IPS-11a (cell line): ENCODE measurements around the gene CADPS2.
"Not testable (repeated sequence)": the region's sequence is repeated elsewhere in the genome, so short reads cannot be mapped to it uniquely, and the experiment has no call there.

Experiments used
- H3K4me3 ChIP-seq: one replicate; pipeline ENCODE4 v1.5.1; 2013; ENCODE audit warnings: low read depth, low read length, control low read depth

Gene CADPS2

DNA sequence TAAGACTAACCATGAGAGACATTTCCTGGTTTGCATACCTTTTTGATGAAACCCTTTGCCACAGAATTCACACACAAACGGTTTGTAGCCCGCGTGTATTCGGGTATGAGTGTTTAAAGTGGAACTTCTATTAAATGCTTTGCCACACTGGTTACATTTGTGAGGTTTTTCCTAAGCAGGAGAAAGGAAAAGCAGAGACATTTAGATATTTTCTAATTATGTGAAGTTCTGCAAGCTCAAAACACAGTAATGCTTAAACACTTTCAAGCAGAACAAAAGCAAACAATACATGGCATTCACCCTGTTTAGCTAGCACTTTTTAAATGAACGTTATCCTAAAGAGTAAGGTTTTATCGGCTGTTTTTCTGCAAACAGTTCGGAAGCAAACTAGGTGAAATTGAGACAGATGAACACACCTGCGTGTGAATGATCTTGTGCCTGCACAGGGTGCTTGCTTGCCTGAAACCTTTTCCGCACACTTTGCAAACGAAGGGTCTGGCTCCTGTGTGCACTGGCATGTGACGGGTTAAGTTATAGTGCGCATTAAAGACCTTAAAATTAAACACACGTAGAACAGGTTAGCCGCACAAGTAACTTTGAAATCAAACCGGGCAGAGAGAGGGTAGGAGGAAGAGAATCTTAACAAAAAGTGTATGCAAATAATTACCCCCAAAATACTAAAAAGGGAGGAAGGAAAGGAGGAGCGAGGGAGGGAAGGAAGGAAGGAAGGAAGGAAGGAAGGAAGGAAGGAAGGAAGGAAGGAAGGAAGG is 583.3 kb downstream of the CADPS2 start:
- no peak overlapping the region for H3K4me3 ChIP-seq

DNA sequence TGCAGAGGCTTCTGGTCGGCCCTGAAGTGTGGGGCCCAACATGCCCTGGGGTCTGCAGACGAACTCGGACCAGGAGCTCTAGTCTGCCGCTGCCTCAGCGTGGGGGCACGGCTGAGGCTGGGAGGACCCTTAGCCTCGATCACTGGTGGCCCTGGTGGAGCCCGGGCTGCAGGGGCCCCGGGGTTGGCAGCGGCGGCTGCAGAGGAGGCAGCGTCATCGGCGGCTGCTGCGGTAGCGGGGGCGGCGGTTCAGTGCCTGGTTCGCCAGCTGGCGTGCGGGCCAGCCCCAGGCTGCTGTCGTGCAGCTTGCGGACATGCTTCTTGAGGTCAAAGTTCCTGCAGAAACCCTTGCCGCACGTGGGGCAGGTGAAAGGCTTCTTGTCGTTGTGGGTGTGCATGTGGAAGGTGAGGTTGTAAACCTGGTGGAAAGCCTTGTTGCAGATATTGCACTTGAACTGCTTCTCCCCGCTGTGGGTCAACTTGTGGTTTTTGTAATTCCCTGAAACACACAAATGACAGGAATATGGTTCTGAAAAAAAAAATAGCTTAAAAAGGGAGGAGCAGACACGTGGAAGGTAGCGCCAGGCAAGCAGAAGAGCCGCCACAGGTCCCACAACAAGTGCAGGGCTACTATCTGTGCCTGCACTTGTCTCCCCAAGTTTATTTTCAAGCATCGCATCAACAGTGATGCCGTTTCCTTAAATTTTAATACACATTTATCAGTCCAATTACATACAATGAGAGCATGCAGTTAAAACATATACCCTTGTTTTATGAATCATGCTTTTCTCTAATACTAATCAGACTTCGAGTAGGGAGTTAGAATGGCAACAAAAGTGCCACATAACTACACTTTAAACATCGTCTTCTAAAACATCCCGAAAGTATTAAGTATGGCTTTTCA is 584.2 kb downstream of the CADPS2 start:
- H3K4me3 ChIP-seq, result peak overlapping the region; percentile 4

DNA sequence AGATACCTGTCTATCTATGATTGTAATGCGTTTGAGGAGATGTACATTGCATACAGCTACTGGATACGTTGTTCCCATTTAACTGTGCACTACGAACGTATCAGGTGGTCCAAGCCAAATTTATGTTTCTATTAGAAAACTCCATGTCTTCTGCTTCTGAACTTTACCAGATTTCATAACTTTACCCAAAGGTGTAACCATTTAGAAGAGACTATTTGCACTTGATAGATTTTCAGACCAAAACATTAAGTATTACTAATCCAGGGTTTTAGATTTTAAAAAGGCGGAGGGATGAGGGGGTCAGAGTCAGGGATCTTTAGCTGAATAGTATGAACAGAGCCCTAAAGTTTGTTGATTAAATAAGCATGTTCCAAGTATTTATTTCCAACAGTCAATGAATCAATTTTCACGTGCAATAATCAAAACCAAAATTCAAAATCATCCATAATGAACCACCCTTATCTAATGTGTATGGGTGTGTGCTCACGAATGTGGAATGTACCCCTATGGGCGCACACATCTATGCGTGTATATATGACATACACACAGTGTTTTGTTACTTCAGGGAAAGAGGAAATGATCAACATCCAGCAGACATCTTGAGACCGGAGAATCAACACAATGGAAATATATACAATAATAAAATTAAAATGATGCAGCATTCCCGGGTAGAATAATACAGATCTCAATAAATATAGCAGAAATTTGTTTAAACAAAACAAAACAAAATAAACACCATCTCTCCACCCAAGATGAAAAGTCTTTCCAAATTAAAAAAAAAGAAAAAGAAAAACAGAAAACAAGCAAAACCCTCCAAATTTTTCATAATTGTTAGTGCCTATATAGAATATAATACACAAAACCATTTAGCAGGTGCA is 585.1 kb downstream of the CADPS2 start:
- H3K4me3 ChIP-seq, result no peak overlapping the region

DNA sequence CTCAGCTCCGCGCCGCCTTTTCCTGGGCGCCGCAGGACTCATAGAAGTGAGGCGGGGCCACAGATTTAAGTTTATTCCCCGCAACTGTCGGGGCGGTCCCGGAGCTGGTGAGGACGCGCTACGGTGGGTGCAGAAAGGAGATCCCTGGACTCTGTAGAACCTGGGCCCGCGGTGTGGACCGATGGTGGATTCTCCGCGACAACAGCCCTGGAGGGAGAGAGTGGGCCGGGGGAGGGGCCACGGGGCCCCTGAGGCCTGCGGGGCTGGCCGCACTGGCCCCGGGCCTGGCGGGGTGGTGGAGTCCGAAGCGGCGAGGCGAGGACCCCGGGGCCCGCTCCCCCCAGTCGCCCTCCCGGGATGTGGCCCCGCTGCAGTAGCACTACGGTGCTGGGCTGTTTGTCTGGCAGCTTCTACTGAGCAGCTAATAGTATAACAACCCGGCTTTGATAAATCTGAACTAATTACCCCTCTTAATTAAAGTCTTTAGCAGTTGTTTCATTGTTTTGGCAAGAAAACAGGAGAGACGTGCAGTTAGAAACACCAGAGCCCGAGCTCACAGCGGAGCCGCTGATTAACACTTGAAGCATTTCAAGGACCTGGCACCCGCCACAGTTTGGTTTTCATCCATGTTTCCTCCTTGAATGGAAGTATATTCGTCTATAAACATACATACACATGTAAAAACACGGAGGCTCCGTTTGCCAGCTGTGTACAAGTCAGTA is 585.9 kb downstream of the CADPS2 start:
- H3K4me3 ChIP-seq, result peak overlapping the region; percentile 60

DNA sequence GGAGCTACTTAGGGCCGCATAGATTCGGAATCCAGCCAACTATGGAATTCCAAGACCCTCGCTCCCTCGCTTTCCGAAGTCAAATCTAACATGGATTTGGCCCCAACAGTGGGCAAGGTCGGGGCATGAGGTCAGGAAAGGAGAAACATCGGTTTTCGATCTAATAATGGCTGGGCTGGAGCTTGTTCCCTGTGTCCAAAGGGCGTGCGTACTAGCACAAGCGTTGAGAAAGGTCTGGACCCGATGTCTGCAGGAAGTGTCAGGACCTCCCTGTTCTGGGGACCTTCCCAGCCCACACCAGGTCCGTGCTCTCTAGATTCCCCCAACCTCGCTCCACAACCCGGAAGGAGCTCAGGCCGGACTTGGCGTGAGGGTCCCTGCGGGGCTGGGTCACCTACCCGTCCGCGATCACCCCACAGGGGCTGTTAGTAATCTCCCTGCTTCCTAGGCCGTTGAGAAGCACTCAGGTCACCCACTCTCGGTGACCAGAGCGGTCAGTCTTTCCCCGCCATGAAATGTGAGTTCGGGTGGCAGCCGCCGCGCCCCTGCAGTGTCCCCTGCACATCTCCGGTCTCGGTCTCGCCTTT is 586.5 kb downstream of the CADPS2 start:
- H3K4me3 ChIP-seq, result peak overlapping the region; percentile 60

DNA sequence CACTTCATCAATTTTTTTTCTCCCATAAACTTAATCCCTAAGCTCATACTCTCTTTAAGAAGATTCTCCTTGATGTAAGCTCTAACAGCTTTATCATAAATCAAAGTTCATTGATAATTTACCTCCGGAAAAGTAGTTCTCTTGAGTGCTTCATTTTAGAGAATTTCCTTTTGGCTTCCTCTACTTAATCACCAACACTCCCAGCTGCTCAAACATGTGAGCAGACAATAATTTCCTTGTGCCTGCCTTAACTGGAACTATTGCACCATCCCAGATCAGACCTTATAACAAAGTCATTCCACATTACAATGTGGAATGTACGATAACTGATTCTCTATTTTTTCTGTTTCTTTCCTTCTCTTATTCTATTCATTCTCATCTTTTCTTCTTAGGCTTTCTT is 587.6 kb downstream of the CADPS2 start:
- H3K4me3 ChIP-seq, result no peak overlapping the region

DNA sequence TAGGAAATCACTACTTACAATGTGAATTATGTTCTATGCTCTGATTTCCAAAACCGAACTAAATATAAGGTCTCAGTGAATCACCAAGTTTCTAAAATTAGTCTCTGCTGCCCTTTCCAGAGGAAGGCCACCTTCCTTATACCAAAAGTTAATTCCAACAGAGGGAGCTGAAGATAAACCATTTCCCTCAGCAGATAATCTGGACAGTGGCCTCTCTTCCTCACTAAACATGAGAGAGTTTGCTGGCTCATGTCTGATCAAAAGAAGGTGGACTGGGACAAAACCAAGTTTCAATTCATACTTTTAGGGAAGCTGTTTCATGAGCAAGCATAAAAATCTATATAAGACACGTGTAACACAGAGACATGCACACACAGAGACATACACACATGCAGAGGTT is 588.1 kb downstream of the CADPS2 start:
- no peak overlapping the region for H3K4me3 ChIP-seq

DNA sequence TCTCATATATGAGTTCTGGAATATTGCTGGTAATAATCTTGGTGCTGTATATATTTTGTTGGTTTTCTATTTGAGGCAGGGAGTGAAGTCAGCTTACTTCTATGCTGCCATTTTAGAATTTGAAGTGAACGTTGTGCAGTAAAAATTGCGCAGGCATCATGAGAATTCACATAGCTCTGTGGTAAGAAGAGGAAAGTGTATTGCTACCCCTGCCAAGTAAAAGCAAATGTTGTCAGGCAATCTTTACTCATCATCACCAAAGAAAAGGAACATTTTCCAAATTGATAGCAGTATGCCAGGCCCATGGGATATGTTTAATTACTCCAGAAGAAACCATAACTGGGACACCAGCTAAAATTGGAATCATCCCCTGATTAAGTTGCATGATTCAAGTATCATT is 595.1 kb downstream of the CADPS2 start:
- no peak overlapping the region for H3K4me3 ChIP-seq

DNA sequence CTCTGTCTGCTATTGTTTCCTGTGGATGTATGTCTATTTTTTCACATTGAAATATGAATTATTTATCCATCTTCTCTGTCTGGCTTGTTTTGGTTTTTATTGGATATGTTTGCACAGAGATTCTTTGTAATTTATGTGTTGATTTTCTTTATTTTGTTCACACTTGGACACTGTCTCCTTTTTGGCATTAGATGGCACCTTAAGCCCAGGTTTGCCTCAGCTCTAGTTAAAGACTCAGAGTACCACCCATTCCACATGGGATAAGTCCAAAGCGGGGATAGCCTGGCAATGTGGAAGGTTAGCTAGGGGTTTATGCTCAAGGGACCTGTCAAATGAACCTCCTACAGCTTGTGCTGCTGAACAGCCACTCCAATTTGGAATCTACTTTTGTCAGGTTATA is 595.8 kb downstream of the CADPS2 start:
- no peak overlapping the region for H3K4me3 ChIP-seq

DNA sequence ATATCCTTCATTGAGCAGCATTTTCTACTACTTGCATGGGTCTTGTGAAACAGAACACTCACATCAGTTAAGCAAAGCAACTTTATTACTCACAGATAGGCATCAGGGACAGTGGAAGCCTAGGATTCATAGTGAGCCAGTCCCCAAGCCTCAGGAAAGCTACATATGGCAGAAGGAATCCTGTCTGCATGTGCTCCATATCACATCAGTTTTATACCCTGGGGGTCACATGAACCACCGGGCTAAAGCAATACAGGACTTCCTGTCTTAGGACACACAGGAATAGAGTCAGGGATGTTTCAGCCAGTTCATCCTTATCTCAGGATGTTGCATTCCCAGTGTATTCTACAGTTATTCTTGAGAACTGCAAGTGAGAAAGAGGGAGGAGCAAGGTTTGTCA is 596.8 kb downstream of the CADPS2 start:
- H3K4me3 ChIP-seq, result no peak overlapping the region

DNA sequence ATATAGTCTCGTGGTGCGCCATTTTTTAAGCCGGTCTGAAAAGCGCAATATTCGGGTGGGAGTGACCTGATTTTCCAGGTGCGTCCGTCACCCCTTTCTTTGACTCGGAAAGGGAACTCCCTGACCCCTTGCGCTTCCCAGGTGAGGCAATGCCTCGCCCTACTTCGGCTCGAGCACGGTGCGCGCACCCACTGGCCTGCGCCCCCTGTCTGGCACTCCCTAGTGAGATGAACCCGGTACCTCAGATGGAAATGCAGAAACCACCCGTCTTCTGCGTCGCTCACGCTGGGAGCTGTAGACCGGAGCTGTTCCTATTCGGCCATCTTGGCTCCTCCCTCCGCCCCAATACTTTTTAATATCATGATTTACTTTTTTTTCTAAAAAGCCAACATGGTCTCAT is 601.7 kb downstream of the CADPS2 start:
- not testable (repeated sequence) for H3K4me3 ChIP-seq

DNA sequence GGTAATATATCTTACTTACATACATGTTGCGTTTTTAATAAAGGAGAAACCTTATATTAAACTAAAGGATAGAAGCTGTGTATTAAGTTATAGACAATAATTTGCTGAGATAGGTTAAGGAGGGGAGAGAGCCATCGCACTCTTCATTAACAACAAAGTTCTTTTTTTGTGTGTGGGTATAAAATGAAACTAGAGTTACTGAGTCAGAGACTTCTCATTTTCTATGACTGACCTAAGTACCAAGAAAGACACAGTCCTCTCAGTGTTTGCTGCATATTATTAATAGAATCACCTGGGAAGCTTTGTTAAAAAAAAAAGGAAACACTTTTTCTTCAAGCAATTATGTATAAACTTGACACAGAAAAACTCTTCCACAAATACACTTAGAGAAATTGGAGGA is 613.1 kb downstream of the CADPS2 start:
- H3K4me3 ChIP-seq, result no peak overlapping the region

DNA sequence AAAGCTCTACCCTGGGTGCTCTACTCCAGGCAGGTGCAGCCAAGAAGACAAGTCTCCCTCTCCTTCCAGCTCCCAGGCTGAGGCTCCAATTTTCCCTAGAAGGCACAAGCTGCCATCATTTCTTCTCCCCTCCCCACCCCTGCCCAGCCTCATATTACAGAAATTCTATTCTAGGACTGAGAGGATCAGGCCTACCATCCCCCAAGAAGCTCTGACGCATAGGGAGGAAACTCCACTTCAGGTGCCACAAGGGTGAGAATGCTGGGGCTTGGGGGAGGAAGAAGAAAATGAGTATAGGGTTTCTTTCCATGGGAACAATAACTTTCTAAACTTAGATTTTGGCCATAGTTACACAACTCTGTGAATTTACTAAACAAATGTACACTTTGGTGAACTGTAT is 617.0 kb downstream of the CADPS2 start:
- H3K4me3 ChIP-seq, result no peak overlapping the region
